A549 (cell line): ENCODE measurements around the gene PTPRN2. TPM values are rescaled to one million over a fixed set of nuclear protein-coding genes. Genes with fewer than 3 reads are reported as not detected.
A peak's percentile ranks its signal among the peaks of the same experiment; 100 is the strongest.

ENCODE experiments used
- ATAC-seq, 2 experiments: fragments of 200-7000 bp in 1 of 2; fragments of >200 bp in 1 of 2; cut with Nextera tagmentation in 1 of 2; cut with Tn5 transposase in 1 of 2; 3 replicates each; pipeline versions ENCODE4 v1.8.0 to v1.9.1; 2018 to 2020; ENCODE audit warnings: mild to moderate bottlenecking in 1 of 2, moderate library complexity in 1 of 2
- CTCF ChIA-PET: fragments of 300-600 bp; sonication (Branson Sonifier 250); formaldehyde crosslinking; extraction: SDS; loops from one replicate; lab custom pipeline; 2021; ENCODE audit warnings: antibody characterized with exemption, inconsistent platforms; lab: Yijun Ruan, JAX
- POLR2A ChIA-PET: fragments of 350-600 bp; formaldehyde crosslinking; extraction: SDS; loops from one replicate; lab custom pipeline; 2021; ENCODE audit warnings: antibody characterized with exemption, inconsistent platforms; lab: Yijun Ruan, JAX
- DNase-seq, 2 experiments: peaks; one replicate each; pipeline versions ENCODE4 v3.0.0 to v3.0.0-alpha.2; 2011 to 2016; ENCODE audit warnings: low read depth in 1 of 2, low spot score in 1 of 2
- FAIRE-seq: peaks from 2 replicates; lab custom pipeline; 2011; peaks lifted over from hg19 to GRCh38; lab: Jason Lieb, UNC
- H3K27ac ChIP-seq, 2 experiments: fragments of >200 bp; sonication (Bioruptor Twin); formaldehyde crosslinking; 3 replicates each; pipeline ENCODE4 v1.5.1; 2016 to 2017
- H3K4me1 ChIP-seq: fragments of >200 bp; sonication (Bioruptor Twin); formaldehyde crosslinking; 3 replicates; pipeline ENCODE4 v1.6.1; 2016
- H3K4me2 ChIP-seq: fragments of >200 bp; sonication (Bioruptor Twin); formaldehyde crosslinking; 3 replicates; pipeline ENCODE4 v1.6.1; 2016
- H3K4me3 ChIP-seq: fragments of >200 bp; sonication (Bioruptor Twin); formaldehyde crosslinking; 3 replicates; pipeline ENCODE4 v1.5.1; 2016
- H3K9me3 ChIP-seq: fragments of >200 bp; sonication (Bioruptor Twin); formaldehyde crosslinking; 3 replicates; pipeline ENCODE4 v1.6.1; 2016
- BCL3 ChIP-seq: fragments of >200 bp; sonication (Bioruptor Twin); formaldehyde crosslinking; IDR thresholded peaks from 3 replicates; pipeline ENCODE4 v1.6.1; 2016
- CBX2 ChIP-seq: fragments of 200-600 bp; sonication (generic); IDR thresholded peaks from 2 replicates; pipeline ENCODE4 v1.6.1; 2016; ENCODE audit warnings: low read depth, mild to moderate bottlenecking, borderline replicate concordance
- CTCF ChIP-seq: fragments of >200 bp; sonication (Bioruptor Twin); formaldehyde crosslinking; IDR thresholded peaks from 3 replicates; pipeline ENCODE4 v1.5.1; 2016
- E2F6 ChIP-seq: IDR thresholded peaks from 2 replicates; pipeline ENCODE4 v1.6.1; 2012; ENCODE audit warnings: low read depth, borderline replicate concordance
- ESRRA ChIP-seq: fragments of 150-350 bp; IDR thresholded peaks from 2 replicates; pipeline ENCODE4 v1.6.1; 2014; ENCODE audit warnings: mild to moderate bottlenecking, low read length, borderline replicate concordance
- HDAC2 ChIP-seq: fragments of 200-600 bp; sonication (generic); IDR thresholded peaks from 2 replicates; pipeline ENCODE4 v1.6.1; 2016
- HMGXB4 ChIP-seq: fragments of 250-450 bp; sonication (Bioruptor Pico); IDR thresholded peaks from 2 replicates; pipeline ENCODE4 v1.5.0; 2021; ENCODE audit warnings: mild to moderate bottlenecking, moderate library complexity, borderline replicate concordance
- HOXA7 ChIP-seq: fragments of 250-450 bp; sonication (Bioruptor Pico); IDR thresholded peaks from 2 replicates; pipeline ENCODE4 v1.5.0; 2020; ENCODE audit warnings: mild to moderate bottlenecking, moderate library complexity
- HOXB13 ChIP-seq: fragments of 250-450 bp; sonication (Bioruptor Pico); IDR thresholded peaks from 2 replicates; pipeline ENCODE4 v1.5.0; 2020; ENCODE audit warnings: low read depth, mild to moderate bottlenecking, moderate library complexity
- KDM1A ChIP-seq: fragments of 200-600 bp; sonication (generic); IDR thresholded peaks from 2 replicates; pipeline ENCODE4 v1.6.1; 2016; ENCODE audit warnings: low read depth, mild to moderate bottlenecking
- KDM5A ChIP-seq: fragments of 200-600 bp; sonication (generic); IDR thresholded peaks from 2 replicates; pipeline ENCODE4 v1.6.1; 2016; ENCODE audit warnings: antibody characterized with exemption, mild to moderate bottlenecking
- MAFK ChIP-seq: fragments of 450-650 bp; IDR thresholded peaks from 2 replicates; pipeline ENCODE4 v1.6.1; 2014; ENCODE audit not compliant: partially characterized antibody
- PBX3 ChIP-seq: IDR thresholded peaks from 2 replicates; pipeline ENCODE4 v1.6.1; 2012
- PHF8 ChIP-seq: fragments of 200-600 bp; sonication (generic); IDR thresholded peaks from 2 replicates; pipeline ENCODE4 v1.6.1; 2016; ENCODE audit warnings: low read depth, mild to moderate bottlenecking, antibody characterized with exemption, moderate library complexity, borderline replicate concordance
- RAD21 ChIP-seq, 2 experiments: fragments of >200 bp in 1 of 2; sonication (Bioruptor Twin) in 1 of 2; formaldehyde crosslinking in 1 of 2; IDR thresholded peaks in 1 of 2; conservative IDR thresholded peaks in 1 of 2; 2 replicates in 1 of 2; 3 replicates in 1 of 2; pipeline ENCODE4 v1.6.1; 2012 to 2018; ENCODE audit warnings: inconsistent platforms in 1 of 2
- REST ChIP-seq: fragments of 200-600 bp; sonication (generic); IDR thresholded peaks from 2 replicates; pipeline ENCODE4 v1.6.1; 2016; ENCODE audit warnings: antibody characterized with exemption, mild to moderate bottlenecking, moderate library complexity
- SMC3 ChIP-seq: fragments of >200 bp; sonication (Bioruptor Twin); formaldehyde crosslinking; IDR thresholded peaks from 3 replicates; pipeline ENCODE4 v1.6.1; 2018; ENCODE audit warnings: inconsistent platforms
- TFCP2L1 ChIP-seq: fragments of 250-450 bp; sonication (Bioruptor Pico); IDR thresholded peaks from 2 replicates; pipeline ENCODE4 v1.5.0; 2021; ENCODE audit warnings: mild to moderate bottlenecking
- TP53 ChIP-seq: fragments of 250-450 bp; sonication (Bioruptor Pico); IDR thresholded peaks from 2 replicates; pipeline ENCODE4 v1.5.0; 2021; ENCODE audit warnings: mild to moderate bottlenecking, moderate library complexity
- WGBS: methylation state at CpG from one replicate; pipeline ENCODE4 v1.1.6; 2017; ENCODE audit errors: missing lambda C conversion rate; 5-methylcytosine and 5-hydroxymethylcytosine counted together
- polyA plus RNA-seq, 4 experiments: library from polyadenylated mRNA; depleted of rRNA in 3 of 4; stranded (reverse); fragments of >200 nt; fragmentation: RNase III in 1 of 4; extraction: RNeasy Plus Mini Kit Qiagen cat#74134 plus additional on column Dnase treatment in 1 of 4; gene quantifications; 2 replicates in 3 of 4; 3 replicates in 1 of 4; pipeline ENCODE4 v1.2.3, GENCODE V29; 2011 to 2017

The PTPRN2 gene
- polyA plus RNA-seq, 2 of the 4 experiments (the other 2 are of a cell fraction), result 0.41 to 1.2 TPM

GRCh38 chr7:158497627-158498026, 90.0 kb downstream of the PTPRN2 start:
- ChIA-PET POLR2A (no interaction called here), CTCF (interaction anchor here (0.6 kb wide), 1 partner anchor 11 kb away, joined by 3 read pairs; no protein-coding TSS in a partner anchor)
- H3K4me1 ChIP-seq, result peaks cover 21% of the 10 kb centered on the region
- no peaks in the 10 kb centered on the region for H3K9me3 ChIP-seq
- TF ChIP-seq HOXA7 (CRISPR knock-in tag), result no peak
- no peak for TF ChIP-seq SMC3
- TF ChIP-seq MAFK, result no peak
- no peak for TF ChIP-seq TP53 (CRISPR knock-in tag)
- TF ChIP-seq ESRRA, result no peak
- TF ChIP-seq PBX3, result no peak
- TF ChIP-seq PHF8, result no peak
- no peak for TF ChIP-seq BCL3
- no peak for TF ChIP-seq TFCP2L1 (CRISPR knock-in tag)
- TF ChIP-seq REST, result no peak
- TF ChIP-seq HOXB13 (CRISPR knock-in tag), result no peak
- no peak for TF ChIP-seq HMGXB4 (CRISPR knock-in tag)
- no peak for TF ChIP-seq E2F6
- TF ChIP-seq CBX2, result no peak
- no peak for TF ChIP-seq HDAC2
- FAIRE-seq (no peak), DNase-seq (no peak), ATAC-seq (no peak)
- 0 out of 6 replicates have a peak overlapping the region, but pooled peaks of 1 of the 2 experiments have one; percentile 19 for H3K27ac ChIP-seq
- no peak overlapping the region for H3K4me3 ChIP-seq
- no peak overlapping the region for H3K4me2 ChIP-seq
- WGBS, result 97% methylated on average over 5 of the region's 9 CpGs

- Histone ChIP-seq H3K4me3 (no peak overlapping the region), H3K27ac (peak overlapping the region in 1 of 2 experiments; percentile 64; a peak in 3 of 6 replicates), H3K4me1 (peaks cover 21% of the 10 kb centered on the region), H3K9me3 (no peaks in the 10 kb centered on the region), H3K4me2 (0 out of 3 replicates have a peak overlapping the region, but pooled peaks have one; percentile 32)
- CTCF ChIA-PET, result interaction anchor here (0.6 to 0.9 kb wide), 2 partner anchors 23 to 481 kb away, joined by 3 read pairs; no protein-coding TSS in a partner anchor
- peak; percentile 45 to 68 for DNase-seq
- no peak for FAIRE-seq
- TF ChIP-seq SMC3 (0 out of 3 replicates have a peak, but pooled peaks have one; percentile 6), CTCF (peak; percentile 15; the same call in 1 of the 3 replicates), KDM1A (no peak), KDM5A (no peak), RAD21 (conservative IDR thresholded peaks at IDR 0.05 in 1 of 2, IDR thresholded peaks at IDR 0.05 in 1 of 2) (peak; percentile 51 to 57; a peak in 4 of 5 replicates)
- POLR2A ChIA-PET, result no interaction called here
- ATAC-seq, result peak; percentile 77 to 91
- WGBS, result 32% methylated on average over 6 of the region's 6 CpGs
Observed at GRCh38 chr7:158495786-158496185, 91.8 kb downstream of the PTPRN2 start.
